ENCODE data around the gene THBS3. TPM values are rescaled to one million over a fixed set of nuclear protein-coding genes. Genes with fewer than 3 reads are reported as not detected.

Gene THBS3
- total and polyA plus RNA-seq, 9 of the 15 experiments (the other 6 are each of a cell fraction or from before 2014, with no cell fraction given): 0.59 to 8.3 (median 3.2) TPM

GRCh38 chr1:155206891-155207805, 549 bp downstream of the THBS3 start (continued):
- peak; percentile 88 for TF ChIP-seq ZNF740 (CRISPR knock-in tag; IDR thresholded peaks at IDR 0.05)
- TF ChIP-seq ZNF740 (tag; IDR thresholded peaks at IDR 0.05): peak in 1 of 2 experiments; percentile 41; a peak in 1 of 4 replicates
- TF ChIP-seq CTCFL (IDR thresholded peaks at IDR 0.05; ENCODE audit: borderline replicate concordance, insufficient read depth, low read depth, low read length, poor library complexity, severe bottlenecking): peak; percentile 20
- peak; percentile 85 for TF ChIP-seq DEAF1 (CRISPR knock-in tag; IDR thresholded peaks at IDR 0.05)
- TF ChIP-seq RAD21 (CRISPR knock-in tag; conservative IDR thresholded peaks at IDR 0.05 in 1 of 2, IDR thresholded peaks at IDR 0.05 in 1 of 2): peak; percentile 87 to 94
